Brain microvascular endothelial cell (primary cell): Measurements from ENCODE around the gene PDZK1IP1.

Experiments
- DNase-seq: peaks from one replicate; pipeline ENCODE4 v3.0.0-alpha.2; 2020
- H3K27ac ChIP-seq: fragments of 250-450 bp; sonication (Bioruptor Pico); 2 replicates; pipeline ENCODE4 v1.5.1; 2020; ENCODE audit warnings: mild to moderate bottlenecking, moderate library complexity
- H3K27me3 ChIP-seq: fragments of 250-450 bp; sonication (Bioruptor Pico); replicated peaks from 2 replicates; pipeline ENCODE4 v1.5.1; 2020; ENCODE audit warnings: mild to moderate bottlenecking
- H3K36me3 ChIP-seq: fragments of 250-450 bp; sonication (Bioruptor Pico); replicated peaks from 2 replicates; pipeline ENCODE4 v1.5.1; 2020; ENCODE audit warnings: mild to moderate bottlenecking
- H3K4me3 ChIP-seq: 2 replicates; pipeline ENCODE4 v1.5.1; 2011; ENCODE audit warnings: low read depth, mild to moderate bottlenecking, control low read depth, low read length, moderate library complexity
- in situ Hi-C: cut with HindIII; loops from 2 replicates; pipeline ENCODE4 v1.10.0; 2017; ENCODE audit warnings: low sequenced_read_pairs, low pct_ligation_motif_present
- TF ChIP-seq, protein P1 (sequence below): IDR thresholded peaks from 2 replicates; pipeline ENCODE4 v1.5.1; 2011; ENCODE audit warnings: low read depth, mild to moderate bottlenecking, moderate library complexity, low read length, control low read depth, inconsistent platforms; ENCODE audit errors: missing control alignments

PDZK1IP1 gene

DNA sequence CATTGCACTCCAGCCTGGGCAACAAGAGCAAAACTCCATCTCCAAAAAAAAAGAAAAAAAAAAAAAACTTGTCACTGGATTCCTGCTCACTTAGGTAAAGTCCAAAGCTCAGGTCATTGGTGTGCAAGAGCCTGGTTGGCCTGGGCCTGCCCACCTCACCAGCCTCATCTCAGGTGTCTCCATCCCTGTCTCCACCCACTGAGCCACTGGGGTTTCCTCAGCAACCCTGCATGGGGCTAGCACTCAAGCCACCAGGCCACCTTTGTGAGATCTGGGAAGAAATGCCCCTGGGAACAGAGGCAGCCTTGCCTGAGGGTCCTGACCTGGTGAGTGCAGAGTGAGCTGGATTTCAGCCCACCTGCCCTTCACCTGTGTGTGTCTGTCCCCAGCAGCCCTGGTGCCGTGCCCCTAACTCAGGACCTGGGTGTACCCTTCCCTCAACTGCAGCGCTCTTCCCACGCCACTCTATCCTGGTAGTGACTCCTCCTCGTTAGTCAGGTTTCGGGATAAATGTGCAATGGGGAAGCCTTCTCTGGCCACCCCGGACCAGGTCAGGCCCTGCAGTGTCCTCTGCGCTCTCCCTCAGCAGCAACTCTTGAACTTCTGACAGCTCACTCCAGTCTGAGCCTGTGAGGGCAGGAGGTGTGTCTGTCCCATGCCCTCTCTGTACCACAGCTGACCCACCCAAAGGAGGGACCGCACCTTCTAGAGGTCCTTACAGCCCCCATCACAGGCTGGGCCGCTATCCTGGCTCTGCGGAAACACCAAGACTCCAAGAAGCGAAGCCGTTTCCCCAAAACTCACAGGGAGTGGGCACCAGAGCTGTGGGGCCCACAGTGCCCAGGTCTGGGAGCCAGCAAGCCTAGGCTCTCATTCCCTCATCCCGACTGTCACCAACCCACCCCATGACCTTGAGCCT lies 3.3 kb downstream of the PDZK1IP1 start:
- Histone ChIP-seq H3K36me3 (no peaks in the 10 kb centered on the region), H3K27ac (no peak overlapping the region), H3K27me3 (no peaks in the 10 kb centered on the region), H3K4me3 (no peak overlapping the region)
- TF ChIP-seq, protein P1, sequence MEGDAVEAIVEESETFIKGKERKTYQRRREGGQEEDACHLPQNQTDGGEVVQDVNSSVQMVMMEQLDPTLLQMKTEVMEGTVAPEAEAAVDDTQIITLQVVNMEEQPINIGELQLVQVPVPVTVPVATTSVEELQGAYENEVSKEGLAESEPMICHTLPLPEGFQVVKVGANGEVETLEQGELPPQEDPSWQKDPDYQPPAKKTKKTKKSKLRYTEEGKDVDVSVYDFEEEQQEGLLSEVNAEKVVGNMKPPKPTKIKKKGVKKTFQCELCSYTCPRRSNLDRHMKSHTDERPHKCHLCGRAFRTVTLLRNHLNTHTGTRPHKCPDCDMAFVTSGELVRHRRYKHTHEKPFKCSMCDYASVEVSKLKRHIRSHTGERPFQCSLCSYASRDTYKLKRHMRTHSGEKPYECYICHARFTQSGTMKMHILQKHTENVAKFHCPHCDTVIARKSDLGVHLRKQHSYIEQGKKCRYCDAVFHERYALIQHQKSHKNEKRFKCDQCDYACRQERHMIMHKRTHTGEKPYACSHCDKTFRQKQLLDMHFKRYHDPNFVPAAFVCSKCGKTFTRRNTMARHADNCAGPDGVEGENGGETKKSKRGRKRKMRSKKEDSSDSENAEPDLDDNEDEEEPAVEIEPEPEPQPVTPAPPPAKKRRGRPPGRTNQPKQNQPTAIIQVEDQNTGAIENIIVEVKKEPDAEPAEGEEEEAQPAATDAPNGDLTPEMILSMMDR, result no peak
- DNase-seq, result no peak
- in situ Hi-C loops, result no loop called here

DNA sequence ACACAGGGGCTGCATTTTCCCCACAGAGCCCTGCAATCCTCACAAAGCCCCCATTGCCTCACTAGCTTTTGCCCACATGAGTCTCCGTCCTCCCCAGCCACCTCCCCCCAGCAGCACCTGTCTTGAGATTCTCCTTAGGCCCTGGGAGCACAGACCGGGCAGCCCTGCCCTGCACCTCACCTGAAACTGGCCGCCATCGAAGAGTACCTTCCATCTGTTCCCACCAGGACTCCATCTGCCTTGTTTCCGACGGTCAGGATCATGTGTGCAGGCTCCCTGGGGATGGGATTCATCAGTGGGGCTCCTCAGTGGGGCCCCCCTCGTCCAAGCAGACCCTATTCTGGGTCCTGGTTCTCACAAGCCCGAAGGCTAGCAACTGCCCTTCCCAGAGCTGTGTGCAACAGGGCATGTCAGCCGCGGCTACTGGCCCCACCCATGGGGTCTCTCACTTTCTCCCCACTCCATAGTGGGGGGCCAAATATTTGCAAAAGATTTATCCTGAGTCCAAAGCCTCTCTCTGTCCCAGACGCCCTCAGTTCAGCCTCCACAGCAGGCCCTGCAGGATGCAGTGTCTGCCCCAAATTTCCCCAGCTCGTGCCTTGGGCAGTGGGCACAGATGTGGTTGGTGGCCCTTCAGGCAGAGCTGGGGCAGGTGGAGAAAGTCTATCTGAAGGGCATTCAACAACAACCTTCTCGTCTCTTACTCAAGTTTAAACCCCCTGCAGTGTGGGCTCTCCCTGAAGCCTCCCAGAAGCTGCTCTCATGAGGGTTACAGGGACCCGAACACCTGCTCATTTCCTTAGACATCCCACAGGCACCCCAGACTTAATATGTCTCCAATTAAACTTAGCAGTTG lies 4.8 kb downstream of the PDZK1IP1 start:
- Histone ChIP-seq H3K27ac (no peak overlapping the region), H3K36me3 (no peaks in the 10 kb centered on the region), H3K4me3 (no peak overlapping the region), H3K27me3 (no peaks in the 10 kb centered on the region)
- no peak for DNase-seq
- TF ChIP-seq, protein P1, result no peak
- in situ Hi-C loops, result no loop called here

DNA sequence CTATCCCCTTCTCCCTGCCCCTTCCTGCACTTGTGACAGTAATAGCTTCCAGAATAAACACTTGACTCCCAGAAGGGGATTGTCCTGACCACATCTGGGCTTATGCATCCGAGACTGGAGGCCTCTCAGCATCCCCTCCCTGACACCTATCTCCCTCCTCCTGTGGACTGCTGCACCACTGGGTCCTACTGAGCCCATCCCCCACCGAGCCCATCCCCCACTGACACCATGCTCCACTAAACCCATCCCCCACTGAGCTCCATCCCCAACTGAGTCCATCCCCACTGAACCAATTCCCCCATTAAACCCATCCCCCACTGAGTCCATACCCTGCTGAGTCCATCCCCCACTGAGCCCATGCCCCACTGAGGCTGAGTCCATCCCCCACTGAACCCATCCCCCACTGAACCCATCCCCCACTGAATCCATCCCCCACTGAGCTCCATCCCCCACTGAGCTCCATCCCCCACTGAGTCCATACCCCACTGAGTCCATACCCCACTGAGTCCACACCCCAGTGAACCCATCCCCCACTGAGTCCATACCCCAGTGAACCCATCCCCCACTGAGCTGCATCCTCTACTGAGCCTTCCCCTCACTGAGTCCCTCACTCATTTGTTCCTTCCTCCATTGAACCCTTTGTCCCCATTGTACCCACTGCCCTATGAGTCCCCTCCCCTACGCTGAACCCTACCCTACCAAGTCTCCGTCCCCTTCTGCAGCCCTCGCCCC lies 5.6 kb downstream of the PDZK1IP1 start:
- in situ Hi-C loops, result no loop called here
- no peak for DNase-seq
- TF ChIP-seq, protein P1, result no peak
- no peak overlapping the region for H3K4me3 ChIP-seq
- H3K27ac ChIP-seq, result no peak overlapping the region
- H3K36me3 ChIP-seq, result no peaks in the 10 kb centered on the region
- H3K27me3 ChIP-seq, result no peaks in the 10 kb centered on the region

DNA sequence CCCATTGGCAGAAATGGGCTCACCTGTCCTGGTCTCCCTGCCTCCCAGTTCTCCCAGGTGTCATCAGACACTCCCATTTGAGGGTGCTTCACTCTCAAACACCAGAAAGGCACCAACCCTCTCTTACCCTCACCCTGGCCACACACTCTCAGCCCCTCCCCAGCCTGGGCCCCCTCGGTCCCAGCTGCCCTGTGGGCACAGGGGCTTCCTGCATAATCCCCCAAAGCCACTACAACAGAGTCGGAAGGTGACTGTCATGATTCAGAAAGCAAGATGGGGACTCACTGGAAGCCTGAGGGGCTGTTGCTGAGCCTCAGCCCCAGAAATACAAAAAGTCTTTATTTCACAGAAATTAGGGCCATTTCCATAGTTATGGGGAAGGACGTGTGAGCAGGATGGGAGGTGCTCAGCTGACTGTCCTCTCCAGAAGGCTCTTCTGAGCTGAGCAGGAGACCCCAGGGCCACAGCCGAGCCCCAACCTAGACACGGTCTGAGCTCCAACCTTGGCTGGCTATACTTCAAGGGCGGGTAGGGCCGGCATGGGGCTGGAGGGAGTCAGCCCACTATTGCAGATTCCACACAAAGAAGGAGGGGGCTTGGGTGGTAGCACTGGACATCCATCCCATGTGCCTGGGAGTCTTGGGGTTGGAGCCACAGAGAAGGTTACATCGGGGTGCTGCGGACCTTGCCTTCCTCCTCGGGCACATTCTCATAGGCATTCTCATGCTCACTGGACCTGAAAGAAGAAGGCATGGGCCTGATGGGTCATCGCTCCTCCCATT lies 6.3 kb downstream of the PDZK1IP1 start:
- in situ Hi-C loops, result no loop called here
- TF ChIP-seq, protein P1, result no peak
- Histone ChIP-seq H3K27me3 (no peaks in the 10 kb centered on the region), H3K4me3 (no peak overlapping the region), H3K36me3 (no peaks in the 10 kb centered on the region), H3K27ac (no peak overlapping the region)
- DNase-seq, result no peak

DNA sequence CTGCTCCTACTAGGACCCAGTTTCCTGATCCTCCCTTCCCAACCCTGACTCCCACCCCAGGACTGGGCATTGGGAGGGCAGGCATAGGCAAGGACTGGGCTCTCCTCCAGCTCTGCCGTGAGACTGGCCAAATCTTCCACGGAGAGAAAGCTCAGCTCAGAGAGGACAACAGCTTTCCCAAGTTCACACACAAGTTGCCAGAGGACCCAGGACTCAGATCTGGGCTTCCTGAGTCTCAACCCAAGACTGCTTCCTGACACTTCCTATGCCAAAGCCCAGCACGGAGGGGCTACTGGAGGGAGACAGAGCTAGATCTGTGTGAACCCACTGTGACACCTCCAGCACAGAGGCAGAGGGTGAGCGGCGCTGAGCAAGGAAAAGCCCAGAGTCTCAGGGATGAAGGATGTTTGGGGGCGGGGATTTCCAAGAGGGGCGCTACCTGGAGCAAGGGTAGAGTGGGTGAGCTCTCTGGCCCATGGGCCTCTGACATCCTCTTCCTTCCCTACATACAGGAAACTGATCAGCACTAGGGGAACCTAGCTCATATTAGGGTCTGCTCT lies 7.1 kb downstream of the PDZK1IP1 start:
- DNase-seq, result no peak
- TF ChIP-seq, protein P1, result no peak
- in situ Hi-C loops, result no loop called here
- Histone ChIP-seq H3K4me3 (no peak overlapping the region), H3K27me3 (no peaks in the 10 kb centered on the region), H3K27ac (no peak overlapping the region), H3K36me3 (no peaks in the 10 kb centered on the region)
